ENCODE measurements around the gene MT3.

MT3 gene

GRCh38 chr16:56608043-56608875 is 18.9 kb downstream of the MT3 start, which contains the start of gene MT2A:
Gene MT2A, plus strand, starts transcription at chr16:56608584. Its CDS starts 72 bp downstream, at chr16:56608656.
- no peak for TF ChIP-seq CTCF (IDR thresholded peaks at IDR 0.05)

GRCh38 chr16:56608876-56609462 is 19.6 kb downstream of the MT3 start:
- TF ChIP-seq CTCF (IDR thresholded peaks at IDR 0.05): no peak

GRCh38 chr16:56609463-56609921 is 20.2 kb downstream of the MT3 start:
- TF ChIP-seq CTCF (IDR thresholded peaks at IDR 0.05): no peak

- no peak for TF ChIP-seq CTCF (IDR thresholded peaks at IDR 0.05)
Observed at GRCh38 chr16:56610017-56610608, 20.8 kb downstream of the MT3 start.

- no peak for TF ChIP-seq CTCF (IDR thresholded peaks at IDR 0.05)
Observed at GRCh38 chr16:56610609-56611111, 21.3 kb downstream of the MT3 start.

GRCh38 chr16:56611281-56611833 is 22.0 kb downstream of the MT3 start:
- TF ChIP-seq CTCF (IDR thresholded peaks at IDR 0.05): no peak

GRCh38 chr16:56613706-56614105 is 24.4 kb downstream of the MT3 start:
- no peak for TF ChIP-seq CTCF (IDR thresholded peaks at IDR 0.05)
